Stimulated activated CD8-positive, alpha-beta memory T cell treated with anti-CD3 and anti-CD28 coated beads, Interleukin-15, amount 100 ng/mL, for 4 hours (primary cell): ENCODE data around the gene PNMA6E.

ENCODE experiments used
- DNase-seq, 2 donors: peaks; one replicate each; pipeline ENCODE4 v3.0.0-alpha.2; 2020; ENCODE audit warnings: low read depth in 2 of 2

Gene PNMA6E

GRCh38 chrX:153401133-153401764 lies at the start of gene PNMA6E:
Gene PNMA6E, minus strand, starts transcription at chrX:153401350. Its CDS starts 2,501 bp downstream, at chrX:153398849.
- DNase-seq = no peak

- DNase-seq = no peak
Observed at GRCh38 chrX:153450949-153451277, 49.8 kb upstream of the PNMA6E start.

- DNase-seq = no peak
Observed at GRCh38 chrX:153450114-153450948, 49.2 kb upstream of the PNMA6E start.

- DNase-seq = no peak
Observed at GRCh38 chrX:153449368-153450113, 48.4 kb upstream of the PNMA6E start.

GRCh38 chrX:153448556-153449367 lies 47.6 kb upstream of the PNMA6E start:
- DNase-seq = no peak

GRCh38 chrX:153447581-153447960 lies 46.4 kb upstream of the PNMA6E start:
- DNase-seq = no peak

GRCh38 chrX:153446950-153447580 lies 45.9 kb upstream of the PNMA6E start:
- no peak for DNase-seq

GRCh38 chrX:153446636-153446936 lies 45.4 kb upstream of the PNMA6E start:
- DNase-seq = no peak

GRCh38 chrX:153445856-153446635 lies 44.9 kb upstream of the PNMA6E start, which contains the start of gene TREX2:
Gene TREX2, minus strand, starts transcription at chrX:153446056. Its CDS starts 626 bp downstream, at chrX:153445430.
- DNase-seq = no peak

GRCh38 chrX:153445106-153445855 lies 44.1 kb upstream of the PNMA6E start:
- no peak for DNase-seq

- DNase-seq = no peak
Observed at GRCh38 chrX:153444333-153445011, 43.3 kb upstream of the PNMA6E start.

- no peak for DNase-seq
Observed at GRCh38 chrX:153443476-153444332, 42.6 kb upstream of the PNMA6E start.

GRCh38 chrX:153442463-153442862 lies 41.3 kb upstream of the PNMA6E start:
- DNase-seq = no peak

- DNase-seq = no peak
Observed at GRCh38 chrX:153441981-153442380, 40.8 kb upstream of the PNMA6E start.

GRCh38 chrX:153441296-153441695 lies 40.1 kb upstream of the PNMA6E start:
- no peak for DNase-seq

GRCh38 chrX:153440556-153441135 lies 39.5 kb upstream of the PNMA6E start:
- DNase-seq = no peak

- DNase-seq = no peak
Observed at GRCh38 chrX:153439977-153440376, 38.8 kb upstream of the PNMA6E start.

GRCh38 chrX:153438532-153438931 lies 37.4 kb upstream of the PNMA6E start:
- DNase-seq = no peak
